Heart left ventricle (tissue), 16 donors: ENCODE results near the gene C22orf31. TPM values are rescaled to one million over a fixed set of nuclear protein-coding genes. Genes with fewer than 3 reads are reported as not detected.

Experiments used
- ATAC-seq, 4 donors: fragments of 200-7000 bp; cut with Tn5 transposase; one replicate each; pipeline ENCODE4 v1.9.1; 2020 to 2022; ENCODE audit warnings: moderate library complexity in 4 of 4, mild to moderate bottlenecking in 3 of 4, moderate number of reproducible peaks in 1 of 4
- DNase-seq, 5 donors: peaks; one replicate each; pipeline ENCODE4 v3.0.0-alpha.2; 2020
- H3K27ac ChIP-seq, 12 donors: fragments of 200-600 bp; sonication (generic) in 4 of 12; one replicate each; pipeline versions ENCODE4 v1.5.0 to v1.8.0; 2016 to 2022; ENCODE audit warnings: mild to moderate bottlenecking in 2 of 12
- H3K27me3 ChIP-seq, 9 donors: fragments of 200-600 bp; sonication (generic) in 2 of 9; one replicate each; pipeline versions ENCODE4 v1.5.1 to v1.8.0; 2016 to 2022; ENCODE audit warnings: mild to moderate bottlenecking in 3 of 9
- H3K36me3 ChIP-seq, 9 donors: fragments of 200-600 bp; sonication (generic) in 2 of 9; one replicate each; pipeline versions ENCODE4 v1.5.0 to v1.8.0; 2018 to 2022; ENCODE audit warnings: mild to moderate bottlenecking in 2 of 9
- H3K4me1 ChIP-seq, 12 donors: fragments of 200-600 bp; sonication (generic) in 4 of 12; one replicate each; pipeline versions ENCODE4 v1.5.0 to v1.8.0; 2016 to 2022; ENCODE audit warnings: mild to moderate bottlenecking in 3 of 12
- H3K4me3 ChIP-seq, 12 donors: fragments of 200-600 bp; sonication (generic) in 4 of 12; one replicate each; pipeline versions ENCODE4 v1.5.0 to v1.8.0; 2017 to 2022; ENCODE audit warnings: mild to moderate bottlenecking in 9 of 12, moderate library complexity in 4 of 12
- H3K9me3 ChIP-seq, 12 donors: fragments of 200-600 bp; sonication (generic) in 4 of 12; one replicate each; pipeline versions ENCODE4 v1.5.0 to v1.8.0; 2016 to 2022; ENCODE audit warnings: mild to moderate bottlenecking in 1 of 12
- CTCF ChIP-seq, 12 donors: fragments of 200-600 bp; sonication (generic) in 4 of 12; IDR thresholded peaks; one replicate each; pipeline versions ENCODE4 v1.5.0 to v1.8.0; 2018 to 2022; ENCODE audit warnings: antibody characterized with exemption in 12 of 12, mild to moderate bottlenecking in 5 of 12
- POLR2A ChIP-seq, 2 donors: fragments of 450-650 bp; IDR thresholded peaks; one replicate each; pipeline ENCODE4 v1.6.1; 2017; ENCODE audit warnings: antibody characterized with exemption in 2 of 2, mild to moderate bottlenecking in 2 of 2, moderate library complexity in 2 of 2
- WGBS, 4 donors: extraction: QIAGEN DNeasy Blood & Tissue Kit in 2 of 4; methylation state at CpG; one replicate each; pipeline versions ENCODE4 v1.1.5 to v1.1.7; 2013 to 2018; 5-methylcytosine and 5-hydroxymethylcytosine counted together
- intact Hi-C, 10 donors: fragments of 100-400 bp; cut with DNase I; formaldehyde crosslinking; loops; one replicate each; pipeline versions ENCODE4 v1.11.1 to v1.14.2; 2022
- polyA plus RNA-seq, 2 donors: library from polyadenylated mRNA; stranded (reverse); fragments of 200-250 nt; gene quantifications; one replicate each; pipeline ENCODE4 v1.2.3, GENCODE V29; 2013
- total RNA-seq, 9 donors: library from RNA; depleted of rRNA in 2 of 9; stranded (reverse); fragments of >200 nt in 2 of 9; fragmentation: NEBNext Ultra II Directional in 3 of 9; extraction: Animal tissue kit (Norgen Biotek cat#: 25700) in 3 of 9; gene quantifications; one replicate each; pipeline versions ENCODE4 v1.1.0 to v1.2.4, GENCODE V29; 2016 to 2023
- donor health status: ischemic (EF 13 %, LVEDD 7.1; RV severe dilation, severe dysfunction).
- donor health status: healthy with polysubstance abuse.
- donor health status: DM: no; HTN: yes; CAD: no.
- donor health status: DM: no; HTN: no; CAD: no.
- donor health status: ischemic (EF 25% LVEDD 6.9; RV normal size, moderate dysfunction).
- donor health status: ischemic (EF 25% LVEDD 5.7; RV mildly dilated, moderate dysfunction).
- donor health status: healthy.
- donor health status: DM: yes; HTN: yes; CAD: no.
- donor health status: ischemic (EF 35%, LVEDD 5.7; RV mildly dilated, moderate dysfunction).
- donor health status: nonischemic (EF 11% LVEDD 7.7; RV severe dilation, severe dysfunction).
- donor health status: DM: yes; HTN: yes; CAD: no.
- donor health status: PGD.
- donor health status: ischemic (EF 29% LVEDD 5.4; RV normal size, mild dysfunction).
- donor health status: nonischemic (EF 23%, LVEDD 6.1; RV moderate dilation, normal function).

C22orf31 gene
- total and polyA plus RNA-seq, 11 donors, result 0.40 TPM; not detected in 10

- intact Hi-C loops, result no loop called here
- no peak overlapping the region for H3K27ac ChIP-seq
- no peaks in the 10 kb centered on the region for H3K27me3 ChIP-seq
- WGBS, 4 donors, result 88 to 98% (median 97%) methylated on average over 2 of the region's 2 CpGs
- peaks cover 0 to 35% (median 9%) of the 10 kb centered on the region in 12 donors for H3K4me1 ChIP-seq
- no peak for DNase-seq
- no peak for ATAC-seq
- H3K4me3 ChIP-seq, result no peak overlapping the region
- no peaks in the 10 kb centered on the region for H3K9me3 ChIP-seq
- TF ChIP-seq CTCF (IDR thresholded peaks at IDR 0.05) (no peak), POLR2A (IDR thresholded peaks at IDR 0.05) (no peak)
- H3K36me3 ChIP-seq, result peaks cover 0 to 44% (median 9%) of the 10 kb centered on the region in 9 donors
Observed at GRCh38 chr22:29098296-29098695, 36.7 kb upstream of the C22orf31 start.

- ATAC-seq, result peak; percentile 74 to 91 (median 88)
- peak in 4 of 5 donors; percentile 27 to 60 (median 38) for DNase-seq
- H3K27me3 ChIP-seq, result no peaks in the 10 kb centered on the region
- peaks cover 0 to 46% (median 18%) of the 10 kb centered on the region in 12 donors for H3K4me1 ChIP-seq
- TF ChIP-seq CTCF (IDR thresholded peaks at IDR 0.05), result no peak
- TF ChIP-seq POLR2A (IDR thresholded peaks at IDR 0.05), result no peak
- peak overlapping the region in 10 of 12 donors; percentile 17 to 79 (median 54) for H3K27ac ChIP-seq
- no peak overlapping the region for H3K4me3 ChIP-seq
- 73 to 75% (median 74%) methylated on average over 13 of the region's 13 CpGs for WGBS, 4 donors
- peaks cover 0 to 42% (median 5%) of the 10 kb centered on the region in 9 donors for H3K36me3 ChIP-seq
- intact Hi-C loops, result no loop called here
- no peaks in the 10 kb centered on the region for H3K9me3 ChIP-seq
Observed at GRCh38 chr22:29096736-29097669, 35.4 kb upstream of the C22orf31 start.

- no peak for DNase-seq
- no peak for ATAC-seq
- WGBS, 4 donors, result 71 to 100% (median 97%) methylated on average over 2 of the region's 2 CpGs
- Histone ChIP-seq H3K27ac (peak overlapping the region in 4 of 12 donors; percentile 30 to 79 (median 62)), H3K27me3 (no peaks in the 10 kb centered on the region), H3K36me3 (peaks cover 0 to 30% (median 5%) of the 10 kb centered on the region in 9 donors), H3K9me3 (no peaks in the 10 kb centered on the region), H3K4me3 (no peak overlapping the region), H3K4me1 (peaks cover 0 to 52% (median 18%) of the 10 kb centered on the region in 12 donors)
- intact Hi-C loops, result no loop called here
- no peak for TF ChIP-seq POLR2A (IDR thresholded peaks at IDR 0.05)
- TF ChIP-seq CTCF (IDR thresholded peaks at IDR 0.05), result no peak
Observed at GRCh38 chr22:29095459-29095858, 33.8 kb upstream of the C22orf31 start.
